GM21447 (cell line): ENCODE results near the gene CRHR1.

Experiments
- ATAC-seq: cut with Tn5 transposase; IDR thresholded peaks from one replicate; pipeline ENCODE4 v1.9.1; 2021; ENCODE audit not compliant: unreplicated experiment

Gene CRHR1

DNA sequence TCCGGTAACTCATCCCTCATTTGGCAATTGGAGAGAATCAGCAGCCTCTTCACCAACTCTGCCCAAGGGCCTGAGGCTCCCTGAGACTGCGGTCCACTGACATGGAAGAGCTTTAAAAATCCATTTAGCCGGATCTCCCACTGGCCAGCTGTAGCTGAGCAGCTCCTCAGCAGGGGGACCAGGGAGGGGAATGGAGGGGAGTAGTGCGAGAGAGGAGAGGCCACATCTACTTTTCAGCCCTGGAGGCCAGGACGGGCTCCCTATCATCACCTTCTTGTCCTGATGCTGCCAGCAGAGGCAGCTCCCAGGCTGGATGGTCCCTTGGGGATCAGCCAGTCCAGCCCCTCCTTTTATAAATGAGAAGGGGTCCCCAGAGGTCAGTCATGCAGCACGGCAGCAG, 35.5 kb downstream of the CRHR1 start:
- ATAC-seq, result no peak

DNA sequence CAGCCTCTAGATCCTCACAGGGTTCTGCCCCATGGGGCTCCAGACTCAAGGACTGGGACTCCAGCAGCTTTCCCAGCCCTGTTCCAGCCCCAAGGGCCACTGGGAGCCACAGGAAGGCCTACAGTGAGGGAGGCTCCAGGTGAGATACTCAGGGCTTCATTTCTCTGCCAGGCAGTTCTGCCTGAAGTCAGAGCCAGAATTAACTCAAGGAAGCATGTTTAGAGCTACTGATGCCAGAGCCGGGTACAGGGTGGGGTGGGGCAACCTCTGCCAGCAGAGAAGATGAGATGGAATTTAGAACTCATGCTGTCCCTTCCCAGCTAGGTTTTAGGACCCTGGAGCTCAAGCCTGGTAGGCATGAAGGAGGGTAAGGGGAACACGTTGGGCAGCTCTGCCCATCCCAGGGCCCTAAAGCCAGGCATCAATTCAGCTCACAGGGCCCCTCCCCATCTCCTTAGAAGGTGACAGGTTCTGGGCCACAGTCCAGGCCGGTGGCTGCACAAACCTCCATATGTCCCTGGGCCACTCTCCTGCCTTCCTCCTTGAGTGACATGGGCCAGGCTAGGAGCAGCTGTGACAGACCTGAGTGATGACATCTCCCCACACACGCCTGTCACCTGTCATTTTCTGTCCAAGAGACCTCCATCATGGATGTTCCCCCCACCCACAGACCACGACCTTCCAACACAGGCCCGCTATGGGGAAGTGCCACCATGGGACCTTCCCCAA, 36.1 kb downstream of the CRHR1 start:
- no peak for ATAC-seq

DNA sequence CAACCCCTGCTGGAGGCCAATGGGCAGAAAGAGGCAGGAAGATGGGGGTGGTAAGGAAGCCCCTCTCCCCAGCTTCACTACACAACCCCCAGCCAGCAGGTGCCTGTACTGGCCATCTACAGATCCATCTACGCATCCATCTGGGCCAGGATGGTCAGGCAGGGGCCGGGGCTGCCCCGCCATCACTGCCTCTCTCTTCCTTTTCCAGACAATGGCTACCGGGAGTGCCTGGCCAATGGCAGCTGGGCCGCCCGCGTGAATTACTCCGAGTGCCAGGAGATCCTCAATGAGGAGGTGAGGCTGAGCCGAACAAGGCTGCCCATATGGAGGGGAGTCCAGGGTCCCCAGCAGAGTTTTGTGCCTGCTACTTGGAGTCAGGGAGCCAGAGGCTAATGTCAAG, 37.0 kb downstream of the CRHR1 start:
- ATAC-seq, result no peak

DNA sequence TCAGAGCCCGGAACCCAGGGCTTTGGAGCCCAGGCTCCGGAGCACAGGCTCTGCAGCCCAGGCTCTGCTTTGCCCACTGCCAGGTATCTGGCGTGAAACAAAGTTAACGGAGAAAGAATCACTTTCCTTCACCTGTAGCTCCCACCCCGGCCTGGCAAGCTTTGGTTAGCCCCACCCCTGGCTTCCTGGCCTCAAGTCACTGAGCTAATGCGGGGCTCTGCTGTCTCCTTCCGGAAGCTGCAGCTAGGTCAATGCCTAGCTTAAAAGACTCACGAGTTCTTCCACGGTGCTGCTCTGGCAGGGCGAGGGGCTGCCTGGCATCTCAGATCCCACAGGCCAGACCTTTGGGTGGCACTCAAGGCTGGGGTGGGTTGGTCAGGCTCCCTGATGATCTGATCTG, 39.5 kb downstream of the CRHR1 start:
- no peak for ATAC-seq

- ATAC-seq, result no peak
Observed at GRCh38 chr17:45824475-45824874, 40.4 kb downstream of the CRHR1 start.

GRCh38 chr17:45824901-45825492, 40.9 kb downstream of the CRHR1 start:
- no peak for ATAC-seq

- no peak for ATAC-seq
Observed at GRCh38 chr17:45825792-45826191, 41.7 kb downstream of the CRHR1 start.

DNA sequence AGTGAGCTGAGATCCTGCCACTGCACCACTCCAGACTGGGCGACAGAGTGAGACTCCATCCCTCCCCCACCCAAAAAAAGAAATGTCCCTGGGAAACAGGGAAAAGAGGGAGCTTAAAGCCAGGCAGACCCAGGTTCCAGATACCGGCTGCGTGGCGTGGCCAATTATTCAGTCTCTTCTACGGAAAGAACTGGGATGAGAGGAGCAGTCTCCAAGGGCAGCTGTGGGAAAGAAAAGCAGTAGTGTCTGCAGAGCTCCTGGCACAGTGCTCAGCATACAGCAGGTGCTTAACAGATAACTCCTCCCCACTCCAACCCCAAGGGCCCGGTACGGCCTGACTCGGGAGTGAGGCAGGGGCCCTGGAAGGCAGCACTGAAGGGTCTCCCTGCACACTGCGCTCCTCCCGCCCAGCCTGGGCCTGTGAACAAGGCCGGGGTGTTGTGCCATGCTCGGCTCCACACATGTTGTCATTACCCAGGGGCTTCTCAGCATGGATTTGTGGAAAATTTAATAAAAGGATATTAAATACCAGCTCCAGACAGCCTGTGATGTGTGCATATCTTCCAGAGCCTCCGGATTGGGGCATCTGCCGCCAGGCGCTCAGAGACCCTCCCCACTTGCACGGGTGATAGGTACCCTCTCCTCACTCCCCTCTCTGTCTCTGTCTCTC, 42.9 kb downstream of the CRHR1 start:
- no peak for ATAC-seq

GRCh38 chr17:45828171-45828570, 44.1 kb downstream of the CRHR1 start:
- no peak for ATAC-seq

DNA sequence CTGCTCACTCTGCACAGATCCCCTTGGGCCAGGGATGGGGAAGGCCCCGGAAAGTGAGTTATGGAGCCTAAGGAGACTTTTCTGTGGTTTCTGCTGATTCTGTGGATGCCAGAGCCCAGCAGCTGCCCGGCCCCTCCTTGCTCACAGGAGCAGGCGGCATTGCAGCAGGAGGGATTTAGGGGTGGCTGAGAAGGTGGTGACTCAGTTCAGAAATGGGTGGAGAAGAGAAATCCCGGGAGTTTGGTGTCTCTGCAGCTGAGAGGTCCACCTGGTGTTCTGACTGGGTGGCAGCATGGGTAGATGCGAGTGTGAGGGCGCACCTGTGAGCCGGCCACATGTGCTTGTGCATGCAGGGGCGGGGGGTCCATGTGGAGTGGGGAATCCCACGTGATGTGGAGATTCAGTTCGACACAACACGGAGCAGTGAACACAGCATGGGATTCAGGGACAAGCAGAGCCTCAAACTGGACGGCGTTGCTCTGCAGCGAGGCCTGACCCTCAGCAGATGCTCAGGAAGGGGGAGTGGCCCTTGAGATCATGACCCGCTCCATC, 44.5 kb downstream of the CRHR1 start:
- no peak for ATAC-seq

DNA sequence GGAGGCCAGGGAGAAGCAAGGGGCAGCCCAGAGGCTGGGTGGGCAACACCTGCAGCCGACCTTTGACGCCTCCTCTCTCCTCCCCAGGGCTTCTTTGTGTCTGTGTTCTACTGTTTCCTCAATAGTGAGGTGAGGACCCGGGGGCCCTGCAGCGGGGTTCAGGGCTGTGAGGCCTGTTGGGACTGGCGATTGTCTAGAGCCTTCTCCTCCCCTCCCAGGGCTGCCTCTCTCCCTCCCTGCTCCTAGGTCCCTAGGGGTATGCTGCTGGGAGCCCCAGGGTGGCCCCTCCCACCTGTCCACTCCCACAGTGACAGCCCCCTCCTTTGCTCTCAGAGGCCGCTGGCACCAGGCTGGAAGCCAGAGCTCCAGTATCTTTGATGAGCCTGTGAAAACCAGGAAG, 49.8 kb downstream of the CRHR1 start:
- ATAC-seq, result no peak

- no peak for ATAC-seq
Observed at GRCh38 chr17:45834471-45835396, 50.6 kb downstream of the CRHR1 start.

GRCh38 chr17:45835481-45835880, 51.4 kb downstream of the CRHR1 start:
- ATAC-seq, result no peak

DNA sequence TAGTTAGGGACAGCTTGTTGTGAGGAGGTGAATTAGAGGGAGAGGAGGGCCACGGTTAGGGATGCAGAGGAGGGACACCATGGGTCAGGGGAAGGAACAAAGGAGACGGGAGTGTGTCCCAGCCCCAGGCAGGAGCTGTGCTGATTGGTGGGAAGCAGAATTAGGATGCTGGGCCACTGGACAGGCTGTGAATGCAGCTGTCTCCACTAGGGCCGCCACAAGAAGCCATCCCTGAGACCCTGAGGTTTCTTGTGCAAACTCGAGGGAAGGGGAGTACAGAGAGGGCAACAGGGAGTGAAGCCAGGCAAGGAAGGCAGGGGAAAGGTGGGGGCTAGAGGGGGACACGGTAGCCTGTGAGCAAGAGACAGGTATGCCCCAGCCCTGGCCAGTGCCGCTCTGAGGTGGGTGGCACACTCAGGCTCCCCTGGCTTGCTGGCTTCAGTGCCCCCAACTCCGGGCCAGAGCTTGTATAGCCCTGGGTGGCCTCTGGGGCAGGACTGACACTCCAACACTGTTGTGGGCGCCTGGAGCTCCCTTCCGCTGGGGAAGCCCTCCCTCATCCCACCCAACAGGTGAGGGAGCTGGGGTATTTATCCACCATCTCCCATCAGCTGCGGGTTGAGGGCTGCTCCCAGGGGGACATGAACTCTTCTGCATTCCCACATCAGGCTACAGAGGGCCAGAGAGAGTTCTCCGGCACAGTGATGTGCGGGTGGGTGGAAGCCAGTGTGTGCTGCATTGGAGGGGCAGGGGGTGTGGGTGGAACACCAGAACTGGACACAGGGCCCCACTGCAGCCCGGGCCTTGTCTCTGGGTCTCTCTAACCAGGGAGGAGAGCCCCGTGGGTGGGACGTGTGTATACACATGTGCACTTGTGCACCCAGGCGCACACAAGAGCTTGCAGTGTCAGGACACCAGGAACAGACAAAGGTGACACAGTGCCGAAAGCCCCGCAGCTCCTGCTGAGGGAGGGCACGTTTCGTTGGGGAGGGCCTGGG, 52.2 kb downstream of the CRHR1 start:
- no peak for ATAC-seq

DNA sequence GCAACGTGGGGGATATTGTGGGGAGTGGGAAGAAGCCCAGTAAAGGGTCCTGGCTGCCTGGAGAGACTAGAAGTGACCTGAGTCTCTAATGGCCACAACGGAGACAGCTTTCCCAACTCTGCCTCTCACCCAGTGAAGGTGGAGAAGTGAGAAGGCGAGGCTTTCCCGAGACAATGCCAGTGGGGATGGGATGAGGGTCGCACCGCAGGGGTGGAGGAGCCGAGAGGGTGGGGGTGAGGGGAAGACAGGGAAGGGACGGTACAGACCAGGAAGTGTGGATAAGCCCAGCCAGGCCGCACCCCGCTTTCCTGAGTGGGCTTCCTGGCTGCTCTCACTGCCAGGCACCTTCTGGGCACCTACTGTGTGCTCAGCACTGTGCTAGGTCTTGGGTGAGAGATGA, 53.1 kb downstream of the CRHR1 start:
- no peak for ATAC-seq

DNA sequence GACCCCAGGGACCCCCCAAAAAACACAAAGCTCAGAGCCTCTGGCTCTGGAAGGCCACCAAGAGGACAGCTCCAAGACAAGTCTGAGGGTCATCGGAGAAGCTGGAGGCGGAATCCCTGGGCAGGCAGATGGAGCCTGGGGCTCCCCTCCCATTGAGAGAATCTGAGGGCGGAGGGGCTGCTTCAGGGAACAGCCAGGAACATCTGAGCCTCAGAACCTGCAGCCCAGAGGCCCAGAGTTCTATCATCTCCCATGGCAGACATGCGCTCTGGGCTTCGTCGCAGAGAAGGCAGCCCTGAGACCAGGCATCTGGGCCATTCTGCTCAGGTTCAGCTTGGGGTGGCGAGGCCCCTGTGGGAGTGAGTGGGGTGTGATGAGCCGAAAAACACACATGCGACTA, 53.5 kb downstream of the CRHR1 start:
- no peak for ATAC-seq

GRCh38 chr17:45838751-45839295, 54.7 kb downstream of the CRHR1 start:
- no peak for ATAC-seq

GRCh38 chr17:45839442-45839841, 55.3 kb downstream of the CRHR1 start:
- ATAC-seq, result no peak

DNA sequence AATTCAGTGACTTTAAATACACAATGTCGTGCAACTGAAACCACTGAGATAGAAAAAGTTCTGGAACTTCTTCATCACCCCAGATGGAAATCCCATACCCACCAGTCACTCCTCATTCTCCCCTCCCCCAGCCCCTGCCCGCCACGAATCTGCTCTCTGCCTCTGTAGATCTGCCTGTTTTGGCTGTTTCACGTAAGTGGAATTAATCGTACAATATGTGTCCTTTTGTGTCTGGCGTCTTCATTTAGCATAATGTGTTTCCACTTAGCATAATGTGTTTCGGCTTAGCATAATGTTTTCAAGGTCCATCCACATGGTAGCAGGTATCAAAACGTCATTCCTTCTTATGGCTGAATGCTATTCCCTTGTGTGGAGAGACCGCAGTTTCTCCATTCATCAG, 57.1 kb downstream of the CRHR1 start:
- no peak for ATAC-seq
